Small intestine (tissue), 7 donors: ENCODE results near the gene TRAPPC3. TPM values are rescaled to one million over a fixed set of nuclear protein-coding genes. Genes with fewer than 3 reads are reported as not detected.

Experiments used
- DNase-seq, 2 donors: peaks; one replicate each; pipeline versions ENCODE4 v3.0.0 to v3.0.0-alpha.2; 2013
- FAIRE-seq: peaks from 2 replicates; lab custom pipeline; 2012; peaks lifted over from hg19 to GRCh38; lab: Jason Lieb, UNC
- H3K27ac ChIP-seq, 3 donors: one replicate each; pipeline ENCODE4 v1.5.1; 2013; ENCODE audit warnings: low read length in 2 of 3, mild to moderate bottlenecking in 2 of 3, control low read depth in 1 of 3, inconsistent platforms in 1 of 3, low read depth in 1 of 3, moderate library complexity in 1 of 3
- H3K27me3 ChIP-seq, 3 donors: one replicate each; pipeline ENCODE4 v1.6.1; 2013; ENCODE audit warnings: low read length in 3 of 3, inconsistent platforms in 1 of 3; ENCODE audit not compliant: control insufficient read depth in 3 of 3, insufficient read depth in 3 of 3
- H3K36me3 ChIP-seq, 3 donors: one replicate each; pipeline ENCODE4 v1.6.1; 2013; ENCODE audit warnings: low read length in 3 of 3, inconsistent platforms in 1 of 3, low read depth in 1 of 3, mild to moderate bottlenecking in 1 of 3, moderate library complexity in 1 of 3; ENCODE audit not compliant: control insufficient read depth in 3 of 3, insufficient read depth in 2 of 3
- H3K4me1 ChIP-seq, 3 donors: one replicate each; pipeline ENCODE4 v1.6.1; 2013; ENCODE audit warnings: low read length in 2 of 3, inconsistent platforms in 1 of 3, low read depth in 1 of 3, mild to moderate bottlenecking in 1 of 3, moderate library complexity in 1 of 3; ENCODE audit not compliant: control insufficient read depth in 3 of 3, insufficient read depth in 2 of 3
- H3K4me3 ChIP-seq, 3 donors: one replicate each; pipeline ENCODE4 v1.5.1; 2013; ENCODE audit warnings: low read length in 3 of 3, control low read depth in 1 of 3, inconsistent platforms in 1 of 3, low read depth in 1 of 3, mild to moderate bottlenecking in 1 of 3, moderate library complexity in 1 of 3
- H3K9me3 ChIP-seq, 2 donors: one replicate each; pipeline ENCODE4 v1.6.1; 2013; ENCODE audit warnings: low read depth in 1 of 2, low read length in 1 of 2; ENCODE audit not compliant: control insufficient read depth in 2 of 2, insufficient read depth in 1 of 2
- WGBS, 3 donors: extraction: QIAGEN DNeasy Blood & Tissue Kit; methylation state at CpG; one replicate each; pipeline ENCODE4 v1.1.7; 2013; 5-methylcytosine and 5-hydroxymethylcytosine counted together
- polyA plus RNA-seq, 4 donors: library from polyadenylated mRNA; stranded (reverse) in 3 of 4; unstranded in 1 of 4; fragments of 200-250 nt in 3 of 4; fragments of 120-200 nt in 1 of 4; gene quantifications; one replicate each; pipeline versions ENCODE4 v1.2.1 to v1.2.3, GENCODE V29; 2013
- donor health status: healthy with polysubstance abuse.
- donor health status: control.
- donor health status: control.
- donor health status: Bipolar disorder and iron deficiency.
- donor health status: healthy.

The TRAPPC3 gene
- polyA plus RNA-seq, 4 donors, result 61.8 to 90.5 (median 71.6) TPM

DNA sequence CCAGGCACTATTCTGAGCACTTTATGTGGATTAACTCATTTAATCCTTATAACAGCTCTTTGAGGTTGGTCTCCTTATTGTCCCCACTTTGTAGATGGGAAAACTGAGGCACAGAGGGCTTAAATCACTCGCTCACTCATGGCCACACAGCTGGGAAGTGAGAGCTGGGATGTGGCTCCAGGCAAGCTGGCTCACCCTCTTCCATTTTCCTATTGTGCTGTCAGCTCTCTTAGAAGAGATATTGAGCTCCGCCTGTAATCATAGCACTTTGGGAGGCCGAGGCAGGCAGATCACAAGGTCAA is 20.4 kb downstream of the TRAPPC3 start:
- FAIRE-seq (no peak), DNase-seq (no peak)
- Histone ChIP-seq H3K4me1 (peaks cover 0 to 24% (median 0%) of the 10 kb centered on the region in 3 donors), H3K36me3 (no peaks in the 10 kb centered on the region), H3K27me3 (peaks cover 3 to 24% (median 8%) of the 10 kb centered on the region in 3 donors), H3K27ac (no peak overlapping the region), H3K4me3 (no peak overlapping the region), H3K9me3 (no peaks in the 10 kb centered on the region)
- WGBS, 3 donors, result 75 to 85% (median 84%) methylated on average over 3 of the region's 3 CpGs

DNA sequence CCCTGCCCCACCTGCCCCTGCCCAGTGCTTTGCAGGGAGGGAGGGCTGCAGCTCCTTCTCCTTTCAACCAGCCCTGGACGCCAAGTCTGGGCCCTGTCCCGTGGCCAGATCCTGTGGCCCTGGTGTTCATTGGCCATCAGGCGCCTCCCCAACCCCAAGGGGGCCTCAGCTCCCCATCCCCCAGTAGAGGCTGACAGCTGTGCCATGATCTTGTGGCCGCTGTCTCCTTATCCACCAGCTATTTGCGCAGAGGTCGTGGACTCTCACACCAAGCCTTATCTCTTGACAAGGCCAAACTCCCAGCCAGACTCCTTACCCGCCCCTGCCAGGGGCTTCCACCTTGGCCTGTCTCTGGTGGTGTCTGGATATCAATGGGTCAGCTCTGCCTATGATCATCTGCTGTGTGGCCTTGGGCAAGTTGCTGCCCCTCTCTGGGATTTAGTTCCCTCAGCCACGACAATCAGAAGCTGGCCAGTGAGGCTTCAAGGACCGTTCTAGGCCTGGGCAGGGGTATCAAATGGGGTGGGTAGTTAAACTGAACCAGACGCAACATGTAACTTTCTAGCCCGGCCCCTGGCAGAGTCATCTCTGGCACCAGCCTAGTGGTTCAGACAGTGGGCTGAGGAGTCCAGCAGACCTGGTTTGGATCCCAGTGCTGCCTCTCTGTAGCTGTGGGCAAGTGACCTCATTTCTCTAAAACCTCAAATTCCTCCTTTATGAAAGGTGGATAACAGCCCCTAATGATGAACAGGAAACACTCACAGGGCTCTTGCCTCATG is 21.0 kb downstream of the TRAPPC3 start:
- DNase-seq (peak in 1 of 2 donors; percentile 50), FAIRE-seq (no peak)
- H3K4me1 ChIP-seq, result peaks cover 0 to 21% (median 0%) of the 10 kb centered on the region in 3 donors
- no peak overlapping the region for H3K27ac ChIP-seq
- H3K27me3 ChIP-seq, result peaks cover 3 to 29% (median 8%) of the 10 kb centered on the region in 3 donors
- no peaks in the 10 kb centered on the region for H3K9me3 ChIP-seq
- H3K36me3 ChIP-seq, result no peaks in the 10 kb centered on the region
- WGBS, 3 donors, result 68 to 83% (median 76%) methylated on average over 11 of the region's 11 CpGs
- no peak overlapping the region for H3K4me3 ChIP-seq

DNA sequence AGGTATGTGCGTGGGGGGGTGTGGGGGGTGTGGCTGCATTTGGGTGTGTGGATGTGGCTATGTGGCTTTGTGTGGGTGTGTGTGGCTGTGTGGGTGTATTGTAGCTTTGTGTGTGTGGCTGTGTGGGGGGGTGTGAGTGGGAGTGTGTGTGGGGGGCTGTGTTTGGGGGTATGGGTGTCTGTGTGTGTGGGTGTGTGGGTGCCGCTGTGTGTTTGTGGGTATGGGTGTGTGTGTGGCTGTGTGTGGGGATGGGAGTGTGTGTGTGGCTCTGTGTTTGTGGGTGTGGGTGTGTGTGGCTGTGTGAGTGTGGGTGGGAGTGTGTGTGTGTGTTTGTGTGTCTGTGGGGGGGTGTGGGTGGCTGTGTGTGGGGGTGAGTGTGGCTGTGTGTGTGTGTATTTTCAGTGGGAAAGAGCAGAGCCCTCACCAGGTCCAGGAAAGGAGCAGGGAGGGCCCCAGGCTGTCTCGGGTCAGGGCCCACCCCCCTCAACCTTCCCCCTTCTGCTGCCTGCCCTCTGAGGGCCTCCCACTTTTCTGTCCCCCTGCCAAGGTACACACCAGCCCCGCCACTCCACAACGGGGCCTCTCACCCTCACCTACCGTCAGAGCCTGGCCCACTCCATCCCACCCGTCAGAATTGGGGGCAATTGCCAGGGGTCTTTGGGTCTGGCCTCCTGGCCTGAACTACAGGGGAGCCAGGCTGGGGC is 22.3 kb downstream of the TRAPPC3 start:
- H3K4me1 ChIP-seq, result peaks cover 0 to 16% (median 0%) of the 10 kb centered on the region in 3 donors
- no peak overlapping the region for H3K27ac ChIP-seq
- 49 to 55% (median 52%) methylated on average over 4 to 7 of the region's 7 CpGs for WGBS, 3 donors
- H3K36me3 ChIP-seq, result no peaks in the 10 kb centered on the region
- H3K9me3 ChIP-seq, result no peaks in the 10 kb centered on the region
- peaks cover 3 to 41% (median 8%) of the 10 kb centered on the region in 3 donors for H3K27me3 ChIP-seq
- FAIRE-seq (no peak), DNase-seq (no peak)
- H3K4me3 ChIP-seq, result no peak overlapping the region

GRCh38 chr1:36126005-36126716 is 23.1 kb downstream of the TRAPPC3 start:
- WGBS, 3 donors, result 71 to 85% (median 84%) methylated on average over 21 of the region's 21 CpGs
- H3K27ac ChIP-seq, result no peak overlapping the region
- no peak for FAIRE-seq

GRCh38 chr1:36125129-36125991 is 23.9 kb downstream of the TRAPPC3 start, which contains the start of gene COL8A2:
Gene COL8A2, minus strand, starts transcription at chr1:36125222. Its CDS starts 24,980 bp downstream, at chr1:36100242.
- no peaks in the 10 kb centered on the region for H3K36me3 ChIP-seq
- peak within 1 kb of the TSS in 1 of 3 donors; percentile 39 for H3K4me3 ChIP-seq
- DNase-seq (peak in 1 of 2 donors; percentile 47), FAIRE-seq (no peak)
- WGBS, 3 donors, result 9 to 14% (median 11%) methylated on average over 53 to 77 of the region's 77 CpGs
- peaks cover 0 to 16% (median 0%) of the 10 kb centered on the region in 3 donors for H3K4me1 ChIP-seq
- no peaks in the 10 kb centered on the region for H3K9me3 ChIP-seq
- H3K27ac ChIP-seq, result no peak within 1 kb of the TSS
- peaks cover 3 to 44% (median 8%) of the 10 kb centered on the region in 3 donors for H3K27me3 ChIP-seq

More at GRCh38 chr1:36126005-36126716, 23.1 kb downstream of the TRAPPC3 start:
- no peak overlapping the region for H3K4me3 ChIP-seq
- no peaks in the 10 kb centered on the region for H3K36me3 ChIP-seq
- DNase-seq, result no peak
- peaks cover 3 to 44% (median 8%) of the 10 kb centered on the region in 3 donors for H3K27me3 ChIP-seq
- H3K4me1 ChIP-seq, result peaks cover 0 to 16% (median 0%) of the 10 kb centered on the region in 3 donors
- no peaks in the 10 kb centered on the region for H3K9me3 ChIP-seq

DNA sequence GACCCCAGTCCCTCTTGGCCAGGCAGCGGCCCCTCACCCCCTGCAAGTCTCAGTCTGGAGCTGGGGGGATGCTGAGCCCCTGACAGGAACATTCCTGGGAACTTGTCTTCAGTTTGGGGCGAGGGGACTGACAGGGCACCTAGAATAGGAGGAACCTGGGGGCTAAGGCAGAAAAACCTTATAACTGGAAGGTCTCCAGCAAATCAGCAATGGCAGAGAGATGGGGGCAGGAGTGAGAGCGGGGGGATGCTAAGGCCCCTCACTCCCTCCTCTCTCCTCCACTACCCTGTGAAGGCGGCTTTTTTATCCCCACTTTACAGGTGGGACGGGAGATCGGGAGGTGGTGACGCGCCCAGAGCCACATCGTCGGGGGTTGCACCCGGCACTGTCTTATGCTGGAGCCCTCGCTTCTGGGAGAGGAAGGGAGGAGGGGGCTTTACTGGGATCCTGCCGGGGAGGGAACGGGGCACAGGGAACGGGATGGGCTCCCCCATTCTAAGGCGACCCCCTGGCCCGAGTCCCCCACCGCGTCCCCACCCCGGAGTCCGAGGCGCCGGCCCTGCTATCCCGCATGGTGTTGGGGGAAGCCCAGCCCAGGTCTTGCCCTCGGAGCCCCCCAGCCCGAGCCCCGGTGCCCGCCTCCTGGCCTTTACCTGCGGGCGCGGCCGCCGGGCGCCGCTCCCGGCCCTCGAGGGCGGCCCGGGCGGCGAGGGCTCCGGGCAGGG is 24.7 kb downstream of the TRAPPC3 start:
- Histone ChIP-seq H3K36me3 (no peaks in the 10 kb centered on the region), H3K4me1 (peaks cover 0 to 16% (median 0%) of the 10 kb centered on the region in 3 donors), H3K27ac (no peak overlapping the region), H3K4me3 (peak overlapping the region in 1 of 3 donors; percentile 39), H3K27me3 (peaks cover 3 to 44% (median 8%) of the 10 kb centered on the region in 3 donors), H3K9me3 (no peaks in the 10 kb centered on the region)
- 19 to 23% (median 22%) methylated on average over 23 to 42 of the region's 42 CpGs for WGBS, 3 donors
- DNase-seq, result no peak
- no peak for FAIRE-seq

DNA sequence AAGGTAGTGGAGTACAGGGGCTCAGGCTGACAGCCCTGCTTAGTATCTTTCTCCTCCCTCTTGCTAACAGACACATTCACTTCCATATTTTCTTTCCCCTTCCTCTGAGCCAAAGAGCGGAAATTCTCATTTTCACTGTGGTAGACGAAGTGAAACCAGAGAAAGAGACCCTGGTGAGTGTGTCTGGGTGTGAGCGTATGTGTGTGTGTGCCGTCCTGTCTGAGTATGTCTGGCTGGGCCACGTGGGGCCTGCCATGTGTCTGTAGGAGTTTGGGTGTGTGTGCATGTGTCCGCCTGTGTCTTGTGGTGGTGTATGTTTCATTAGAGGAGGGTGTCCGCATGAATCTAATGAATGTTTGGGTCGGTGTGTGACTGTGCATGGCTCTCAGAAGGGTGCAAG is 25.9 kb downstream of the TRAPPC3 start:
- peaks cover 0 to 14% (median 0%) of the 10 kb centered on the region in 3 donors for H3K4me1 ChIP-seq
- H3K36me3 ChIP-seq, result no peaks in the 10 kb centered on the region
- no peak for FAIRE-seq
- no peaks in the 10 kb centered on the region for H3K9me3 ChIP-seq
- H3K27me3 ChIP-seq, result peaks cover 3 to 45% (median 8%) of the 10 kb centered on the region in 3 donors
- no peak for DNase-seq
- WGBS, 3 donors, result 57 to 63% (median 60%) methylated on average over 8 of the region's 8 CpGs
- no peak overlapping the region for H3K27ac ChIP-seq
- H3K4me3 ChIP-seq, result no peak overlapping the region
